Uterus (tissue), 2 donors: ENCODE data around the gene PMEPA1.

Source experiments
- POLR2A ChIP-seq, 2 donors: fragments of 450-650 bp; IDR thresholded peaks; one replicate each; pipeline ENCODE4 v1.6.1; 2016; ENCODE audit warnings: antibody characterized with exemption in 2 of 2, mild to moderate bottlenecking in 1 of 2, moderate library complexity in 1 of 2
- TF ChIP-seq, protein P1 (sequence below), 4 experiments: fragments of 200-600 bp in 2 of 4; fragments of 450-650 bp in 2 of 4; sonication (generic) in 2 of 4; IDR thresholded peaks; one replicate each; pipeline ENCODE4 v1.5.1; 2016 to 2019; ENCODE audit warnings: antibody characterized with exemption in 4 of 4, mild to moderate bottlenecking in 2 of 4, moderate library complexity in 1 of 4

GRCh38 chr20:57663241-57663640 is 46.6 kb downstream of the PMEPA1 start:
- TF ChIP-seq, protein P1, sequence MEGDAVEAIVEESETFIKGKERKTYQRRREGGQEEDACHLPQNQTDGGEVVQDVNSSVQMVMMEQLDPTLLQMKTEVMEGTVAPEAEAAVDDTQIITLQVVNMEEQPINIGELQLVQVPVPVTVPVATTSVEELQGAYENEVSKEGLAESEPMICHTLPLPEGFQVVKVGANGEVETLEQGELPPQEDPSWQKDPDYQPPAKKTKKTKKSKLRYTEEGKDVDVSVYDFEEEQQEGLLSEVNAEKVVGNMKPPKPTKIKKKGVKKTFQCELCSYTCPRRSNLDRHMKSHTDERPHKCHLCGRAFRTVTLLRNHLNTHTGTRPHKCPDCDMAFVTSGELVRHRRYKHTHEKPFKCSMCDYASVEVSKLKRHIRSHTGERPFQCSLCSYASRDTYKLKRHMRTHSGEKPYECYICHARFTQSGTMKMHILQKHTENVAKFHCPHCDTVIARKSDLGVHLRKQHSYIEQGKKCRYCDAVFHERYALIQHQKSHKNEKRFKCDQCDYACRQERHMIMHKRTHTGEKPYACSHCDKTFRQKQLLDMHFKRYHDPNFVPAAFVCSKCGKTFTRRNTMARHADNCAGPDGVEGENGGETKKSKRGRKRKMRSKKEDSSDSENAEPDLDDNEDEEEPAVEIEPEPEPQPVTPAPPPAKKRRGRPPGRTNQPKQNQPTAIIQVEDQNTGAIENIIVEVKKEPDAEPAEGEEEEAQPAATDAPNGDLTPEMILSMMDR (IDR thresholded peaks at IDR 0.05): no peak
- TF ChIP-seq POLR2A (IDR thresholded peaks at IDR 0.05): no peak
